Measurements from ENCODE around the gene BEAN1. TPM values are rescaled to one million over a fixed set of nuclear protein-coding genes. Genes with fewer than 3 reads are reported as not detected.

Gene BEAN1
- polyA plus RNA-seq, 1 donor: 1.5 TPM

DNA sequence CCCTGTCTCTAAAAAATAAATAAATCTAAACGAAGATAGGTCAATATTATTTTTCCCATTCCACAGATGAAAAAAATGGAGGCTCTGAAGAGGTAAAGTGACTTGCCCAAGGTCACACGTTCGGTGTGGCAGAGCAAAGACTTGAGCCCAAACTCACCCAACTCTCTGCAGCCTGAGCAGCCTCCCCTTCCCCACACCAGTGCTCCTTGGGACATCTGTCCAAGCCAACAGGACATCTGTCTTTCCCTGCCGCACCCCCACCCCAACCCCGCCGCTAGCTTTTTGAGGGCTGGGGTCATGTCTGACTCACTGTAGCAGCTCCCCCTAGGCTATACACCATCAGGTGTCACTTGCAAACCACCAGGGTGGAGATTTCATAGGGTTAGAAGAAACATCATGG lies 5.2 kb upstream of the BEAN1 start:
- Histone ChIP-seq H3K36me3 (ENCODE audit: control insufficient read depth, insufficient read depth, low read length) (no peaks in the 10 kb centered on the region), H3K4me3 (ENCODE audit: low read length) (no peak overlapping the region), H3K27me3 (ENCODE audit: control insufficient read depth, insufficient read depth, low read length) (peaks cover 53% of the 10 kb centered on the region), H3K27ac (ENCODE audit: low read length) (no peak overlapping the region), H3K4me1 (ENCODE audit: control insufficient read depth, insufficient read depth, low read length) (peaks cover 5% of the 10 kb centered on the region), H3K9me3 (ENCODE audit: control insufficient read depth, low read depth, low read length) (peaks cover 5% of the 10 kb centered on the region)
- no CpG with 5 or more reads among the region's 6 CpGs for WGBS (ENCODE audit: insufficient coverage, low lambda C conversion rate)
- no peak for DNase-seq

DNA sequence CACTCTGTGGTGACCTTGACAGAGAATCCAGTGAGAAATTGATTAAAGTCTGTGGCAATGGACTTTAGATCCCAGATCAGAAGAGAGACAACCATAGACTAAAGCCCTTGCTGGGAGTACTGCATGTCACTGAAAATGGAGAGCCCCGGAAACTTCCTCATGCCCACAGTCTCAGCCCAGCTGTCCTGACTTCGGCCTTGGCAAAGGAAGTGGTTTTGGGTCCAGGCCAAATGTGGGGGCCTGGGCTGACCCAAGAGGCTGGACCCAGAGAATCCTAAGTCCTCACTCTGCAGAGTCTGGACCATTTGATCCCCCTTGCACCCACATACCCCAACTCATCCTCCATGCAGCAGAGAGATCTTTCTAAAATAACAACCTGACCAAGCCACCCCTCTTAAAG lies 4.7 kb upstream of the BEAN1 start:
- peaks cover 5% of the 10 kb centered on the region for H3K9me3 ChIP-seq (ENCODE audit: control insufficient read depth, low read depth, low read length)
- no peak overlapping the region for H3K4me3 ChIP-seq (ENCODE audit: low read length)
- peaks cover 53% of the 10 kb centered on the region for H3K27me3 ChIP-seq (ENCODE audit: control insufficient read depth, insufficient read depth, low read length)
- H3K27ac ChIP-seq (ENCODE audit: low read length): no peak overlapping the region
- H3K4me1 ChIP-seq (ENCODE audit: control insufficient read depth, insufficient read depth, low read length): peaks cover 5% of the 10 kb centered on the region
- no CpG with 5 or more reads among the region's 2 CpGs for WGBS (ENCODE audit: insufficient coverage, low lambda C conversion rate)
- no peak for DNase-seq
- H3K36me3 ChIP-seq (ENCODE audit: control insufficient read depth, insufficient read depth, low read length): no peaks in the 10 kb centered on the region

DNA sequence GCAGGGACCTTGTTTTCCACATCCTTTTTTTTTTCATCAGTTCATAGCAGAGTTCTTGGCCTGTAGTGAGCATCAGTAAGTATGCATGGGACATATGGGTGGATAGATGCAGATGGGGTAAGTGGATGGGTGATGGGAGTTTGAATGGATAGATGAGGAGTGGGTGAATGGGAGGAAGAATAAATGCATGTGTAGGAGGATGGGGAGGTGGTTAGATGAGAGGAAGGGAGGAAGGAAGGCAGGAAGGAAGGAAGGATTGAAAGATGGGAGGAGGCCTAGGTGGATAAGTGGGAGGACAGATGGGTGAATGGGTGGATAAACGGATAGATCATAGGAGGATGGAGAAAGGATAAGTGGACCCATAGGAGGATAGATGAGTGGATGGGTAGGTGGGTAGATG lies 3.9 kb upstream of the BEAN1 start:
- H3K4me1 ChIP-seq (ENCODE audit: control insufficient read depth, insufficient read depth, low read length): peaks cover 8% of the 10 kb centered on the region
- H3K4me3 ChIP-seq (ENCODE audit: low read length): no peak overlapping the region
- 88% methylated on average over 1 of the region's 1 CpG for WGBS (ENCODE audit: insufficient coverage, low lambda C conversion rate)
- peaks cover 5% of the 10 kb centered on the region for H3K9me3 ChIP-seq (ENCODE audit: control insufficient read depth, low read depth, low read length)
- H3K27ac ChIP-seq (ENCODE audit: low read length): no peak overlapping the region
- no peaks in the 10 kb centered on the region for H3K36me3 ChIP-seq (ENCODE audit: control insufficient read depth, insufficient read depth, low read length)
- H3K27me3 ChIP-seq (ENCODE audit: control insufficient read depth, insufficient read depth, low read length): peaks cover 61% of the 10 kb centered on the region
- DNase-seq: no peak

DNA sequence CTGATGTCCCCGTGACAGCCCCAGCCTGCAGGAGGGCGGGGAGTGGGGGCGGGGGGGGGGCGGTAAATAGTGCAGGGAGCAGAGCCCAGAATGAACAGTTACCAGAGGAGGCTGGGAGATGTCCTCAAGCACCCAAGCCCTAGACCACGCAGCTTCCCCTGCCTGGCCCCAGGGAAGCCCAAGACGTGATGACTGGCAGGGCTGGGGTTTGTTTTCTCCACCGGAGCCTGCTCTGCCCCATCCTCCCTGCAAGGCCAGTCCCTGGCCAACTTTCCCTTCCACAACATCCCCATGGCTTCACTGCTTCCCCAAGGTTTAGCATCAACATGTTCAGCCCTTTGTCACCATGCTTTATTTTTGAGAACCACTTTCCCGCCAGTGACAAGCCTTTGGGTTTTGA lies 1.4 kb upstream of the BEAN1 start:
- Histone ChIP-seq H3K9me3 (ENCODE audit: control insufficient read depth, low read depth, low read length) (peaks cover 5% of the 10 kb centered on the region), H3K27me3 (ENCODE audit: control insufficient read depth, insufficient read depth, low read length) (peaks cover 75% of the 10 kb centered on the region), H3K4me1 (ENCODE audit: control insufficient read depth, insufficient read depth, low read length) (peaks cover 8% of the 10 kb centered on the region), H3K4me3 (ENCODE audit: low read length) (no peak overlapping the region), H3K27ac (ENCODE audit: low read length) (no peak overlapping the region), H3K36me3 (ENCODE audit: control insufficient read depth, insufficient read depth, low read length) (no peaks in the 10 kb centered on the region)
- DNase-seq: no peak
- no CpG with 5 or more reads among the region's 8 CpGs for WGBS (ENCODE audit: insufficient coverage, low lambda C conversion rate)

DNA sequence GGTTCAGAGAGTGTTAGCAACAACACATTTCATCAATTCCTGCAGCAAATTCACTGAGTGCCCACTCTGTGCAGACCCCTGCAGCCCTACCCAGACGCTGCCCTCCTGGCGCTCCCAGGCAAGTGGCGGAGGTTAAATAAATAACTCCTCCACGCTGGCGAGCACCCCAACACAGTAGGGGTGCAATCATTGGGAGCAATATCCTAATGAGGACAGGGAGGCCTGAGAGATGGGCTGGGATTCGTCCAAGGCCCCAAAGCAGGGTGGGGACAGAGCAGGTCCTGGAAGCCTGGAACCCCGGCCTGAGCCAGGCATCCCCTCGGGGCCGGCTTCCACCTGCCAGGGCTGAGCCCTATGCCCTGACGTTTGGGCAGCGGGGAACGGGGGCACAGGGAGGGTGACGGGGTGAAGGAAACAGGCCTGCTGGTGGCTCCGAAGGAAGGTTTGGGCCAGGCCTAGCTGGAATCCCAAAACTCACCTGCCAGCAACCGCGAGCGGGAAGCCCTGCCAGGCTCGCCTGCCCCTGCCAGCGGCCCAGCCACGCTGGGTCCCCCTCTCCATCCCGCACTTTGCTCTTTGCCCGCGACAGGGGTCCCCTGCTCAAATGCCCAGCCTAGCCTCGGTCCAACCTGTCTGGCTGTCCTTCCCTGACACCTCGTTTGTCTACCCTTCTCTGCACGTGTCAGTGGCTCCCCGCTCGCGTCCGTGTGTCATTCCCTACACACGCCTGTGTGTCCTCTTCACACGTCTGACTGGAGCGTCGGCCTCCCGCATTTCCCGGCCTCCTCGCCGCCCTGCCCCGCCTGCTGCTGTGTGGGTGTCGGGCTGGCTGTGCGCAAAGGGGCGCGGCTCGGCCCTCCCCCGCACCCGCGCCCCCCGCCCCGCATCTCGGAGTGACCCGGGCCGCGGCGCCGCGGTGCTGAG lies 721 bp upstream of the BEAN1 start:
- H3K27me3 ChIP-seq (ENCODE audit: control insufficient read depth, insufficient read depth, low read length): peaks cover 77% of the 10 kb centered on the region
- H3K9me3 ChIP-seq (ENCODE audit: control insufficient read depth, low read depth, low read length): peaks cover 5% of the 10 kb centered on the region
- peak in 1 of 2 donors; percentile 22 for DNase-seq
- H3K36me3 ChIP-seq (ENCODE audit: control insufficient read depth, insufficient read depth, low read length): no peaks in the 10 kb centered on the region
- H3K4me3 ChIP-seq (ENCODE audit: low read length): peak overlapping the region; percentile 6
- no CpG with 5 or more reads among the region's 56 CpGs for WGBS (ENCODE audit: insufficient coverage, low lambda C conversion rate)
- peaks cover 8% of the 10 kb centered on the region for H3K4me1 ChIP-seq (ENCODE audit: control insufficient read depth, insufficient read depth, low read length)
- no peak overlapping the region for H3K27ac ChIP-seq (ENCODE audit: low read length)

DNA sequence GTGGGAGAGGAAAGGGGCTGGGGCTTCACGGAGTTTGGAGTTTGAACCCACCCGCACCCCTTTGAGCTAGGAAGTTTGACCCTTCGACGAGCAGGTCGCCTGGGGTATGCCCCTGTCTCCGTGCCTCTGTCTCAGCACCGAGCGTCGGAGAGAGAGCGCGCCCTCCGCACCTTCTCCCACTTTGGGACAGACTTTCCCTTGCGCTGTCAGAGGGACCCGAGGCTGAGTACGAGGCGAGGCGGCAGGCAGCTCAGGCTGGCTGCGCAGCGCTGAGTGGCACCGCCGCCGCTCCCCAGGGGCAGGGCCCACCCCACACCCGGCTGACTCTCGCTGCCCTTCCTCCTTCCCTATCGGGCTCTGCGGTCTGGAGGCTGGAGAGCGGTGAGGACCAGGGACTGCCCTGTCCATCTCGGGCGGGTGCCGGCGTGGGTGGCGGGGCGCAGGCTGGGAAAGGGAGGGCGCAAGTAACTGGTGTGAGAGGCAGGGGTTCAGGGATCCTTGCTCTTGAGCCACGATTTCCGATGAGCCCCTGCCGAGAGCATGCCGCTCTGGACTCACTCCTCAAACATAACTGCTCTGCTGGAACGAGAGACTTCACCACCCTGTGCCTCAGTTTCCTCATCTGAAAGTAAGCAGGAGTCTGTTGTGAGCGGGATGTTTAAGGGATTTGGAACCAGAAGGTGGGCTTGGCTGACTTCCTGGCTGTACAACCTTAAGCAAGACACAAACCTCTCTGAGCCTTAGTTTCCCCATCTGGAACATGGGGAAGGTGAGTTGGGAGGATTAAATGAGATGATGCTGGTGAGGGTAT lies 981 bp downstream of the BEAN1 start:
- Histone ChIP-seq H3K27me3 (ENCODE audit: control insufficient read depth, insufficient read depth, low read length) (peaks cover 78% of the 10 kb centered on the region), H3K4me1 (ENCODE audit: control insufficient read depth, insufficient read depth, low read length) (peaks cover 8% of the 10 kb centered on the region), H3K9me3 (ENCODE audit: control insufficient read depth, low read depth, low read length) (peaks cover 5% of the 10 kb centered on the region), H3K27ac (ENCODE audit: low read length) (no peak overlapping the region), H3K36me3 (ENCODE audit: control insufficient read depth, insufficient read depth, low read length) (no peaks in the 10 kb centered on the region), H3K4me3 (ENCODE audit: low read length) (no peak overlapping the region)
- WGBS (ENCODE audit: insufficient coverage, low lambda C conversion rate): no CpG with 5 or more reads among the region's 40 CpGs
- DNase-seq: peak in 1 of 2 donors; percentile 29

DNA sequence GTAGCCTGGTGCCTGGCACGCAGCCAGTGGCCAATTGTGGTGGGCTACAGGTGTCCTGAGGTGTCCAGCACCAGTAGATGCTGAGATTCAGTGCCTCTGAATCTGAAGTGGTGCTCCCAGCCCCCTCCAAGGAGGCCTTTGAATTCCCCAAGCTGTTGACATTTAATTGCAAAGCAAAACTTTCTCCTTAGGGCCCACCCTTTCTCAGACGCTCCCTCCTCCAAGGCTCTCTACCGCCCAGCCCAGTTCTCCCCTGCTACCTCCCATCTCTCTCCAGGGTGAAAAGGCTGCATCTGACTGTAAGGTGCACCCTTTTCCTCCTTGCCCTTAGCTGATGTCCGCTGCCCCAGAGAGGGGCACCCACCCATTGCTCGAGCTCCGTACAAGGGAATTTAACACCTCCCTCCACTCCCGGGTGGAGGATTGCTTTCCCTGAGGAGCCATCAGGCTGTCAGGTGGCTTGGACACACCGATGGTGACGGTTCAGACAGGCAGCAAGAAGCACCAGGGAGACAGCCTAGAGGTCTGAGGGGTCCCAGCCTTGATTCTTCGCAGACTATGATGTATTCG lies 1.7 kb downstream of the BEAN1 start:
- H3K4me3 ChIP-seq (ENCODE audit: low read length): no peak overlapping the region
- no peaks in the 10 kb centered on the region for H3K36me3 ChIP-seq (ENCODE audit: control insufficient read depth, insufficient read depth, low read length)
- no peak for DNase-seq
- 40% methylated on average over 2 of the region's 11 CpGs for WGBS (ENCODE audit: insufficient coverage, low lambda C conversion rate)
- H3K27ac ChIP-seq (ENCODE audit: low read length): no peak overlapping the region
- H3K9me3 ChIP-seq (ENCODE audit: control insufficient read depth, low read depth, low read length): peaks cover 5% of the 10 kb centered on the region
- peaks cover 8% of the 10 kb centered on the region for H3K4me1 ChIP-seq (ENCODE audit: control insufficient read depth, insufficient read depth, low read length)
- peaks cover 80% of the 10 kb centered on the region for H3K27me3 ChIP-seq (ENCODE audit: control insufficient read depth, insufficient read depth, low read length)

DNA sequence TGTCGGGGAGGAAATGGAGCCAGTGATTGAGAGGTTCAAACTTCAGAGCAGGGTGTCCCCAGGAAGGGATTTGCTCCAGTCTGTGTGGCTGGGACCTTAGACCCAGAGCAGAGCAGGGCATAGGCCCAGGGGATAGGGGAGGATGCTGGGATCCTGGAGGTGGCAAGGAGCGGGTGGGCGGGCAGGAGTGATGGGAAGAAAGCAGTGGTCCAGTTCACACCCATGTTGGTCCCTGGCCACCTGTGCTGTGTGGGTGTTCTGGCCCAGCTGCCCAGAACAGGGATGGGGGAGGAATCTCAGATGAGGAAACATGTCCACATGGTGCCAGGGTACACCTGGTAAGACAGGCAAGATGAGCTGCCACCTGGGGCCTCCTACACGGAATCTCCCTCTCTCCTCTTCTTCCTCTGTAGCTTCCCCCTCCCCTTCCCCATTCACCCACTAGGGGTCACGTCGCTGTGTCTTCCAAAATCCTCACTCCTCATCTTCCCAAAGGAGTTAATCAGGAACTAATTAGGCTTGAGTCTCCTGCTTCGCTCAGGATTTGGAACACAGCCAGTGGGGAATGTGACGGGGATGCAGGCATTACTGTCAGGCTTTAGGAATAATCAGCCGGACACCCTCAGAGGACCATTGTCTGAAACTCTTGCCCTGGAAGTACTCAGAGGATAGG lies 2.3 kb downstream of the BEAN1 start:
- H3K27me3 ChIP-seq (ENCODE audit: control insufficient read depth, insufficient read depth, low read length): peaks cover 74% of the 10 kb centered on the region
- 0% methylated on average over 1 of the region's 9 CpGs for WGBS (ENCODE audit: insufficient coverage, low lambda C conversion rate)
- DNase-seq: no peak

DNA sequence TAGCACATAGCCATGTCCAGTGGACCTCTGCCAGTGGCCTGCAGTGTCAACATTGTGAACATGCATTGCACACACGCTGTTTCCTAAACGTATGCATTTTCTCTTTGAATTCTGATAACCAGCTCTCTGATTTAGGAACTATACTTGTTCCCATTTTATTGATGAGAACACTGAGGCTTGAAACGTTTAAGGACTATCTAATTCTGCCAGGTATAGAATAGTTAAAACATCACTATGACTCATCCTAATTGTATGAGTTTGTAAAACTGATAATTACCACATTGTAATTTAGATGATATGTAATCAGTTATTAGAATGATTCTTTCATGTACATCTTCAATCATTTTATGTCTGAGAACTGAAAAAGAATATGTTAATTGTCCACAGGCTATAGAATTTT lies 3.1 kb downstream of the BEAN1 start:
- Histone ChIP-seq H3K4me1 (ENCODE audit: control insufficient read depth, insufficient read depth, low read length) (peaks cover 8% of the 10 kb centered on the region), H3K36me3 (ENCODE audit: control insufficient read depth, insufficient read depth, low read length) (no peaks in the 10 kb centered on the region), H3K27ac (ENCODE audit: low read length) (no peak overlapping the region), H3K9me3 (ENCODE audit: control insufficient read depth, low read depth, low read length) (peaks cover 5% of the 10 kb centered on the region), H3K27me3 (ENCODE audit: control insufficient read depth, insufficient read depth, low read length) (peaks cover 67% of the 10 kb centered on the region), H3K4me3 (ENCODE audit: low read length) (no peak overlapping the region)
- DNase-seq: no peak
- 71% methylated on average over 3 of the region's 3 CpGs for WGBS (ENCODE audit: insufficient coverage, low lambda C conversion rate)

More for the DNA sequence above, 2.3 kb downstream of the BEAN1 start:
- Histone ChIP-seq H3K36me3 (ENCODE audit: control insufficient read depth, insufficient read depth, low read length) (no peaks in the 10 kb centered on the region), H3K4me3 (ENCODE audit: low read length) (no peak overlapping the region), H3K4me1 (ENCODE audit: control insufficient read depth, insufficient read depth, low read length) (peaks cover 8% of the 10 kb centered on the region), H3K9me3 (ENCODE audit: control insufficient read depth, low read depth, low read length) (peaks cover 5% of the 10 kb centered on the region), H3K27ac (ENCODE audit: low read length) (no peak overlapping the region)

DNA sequence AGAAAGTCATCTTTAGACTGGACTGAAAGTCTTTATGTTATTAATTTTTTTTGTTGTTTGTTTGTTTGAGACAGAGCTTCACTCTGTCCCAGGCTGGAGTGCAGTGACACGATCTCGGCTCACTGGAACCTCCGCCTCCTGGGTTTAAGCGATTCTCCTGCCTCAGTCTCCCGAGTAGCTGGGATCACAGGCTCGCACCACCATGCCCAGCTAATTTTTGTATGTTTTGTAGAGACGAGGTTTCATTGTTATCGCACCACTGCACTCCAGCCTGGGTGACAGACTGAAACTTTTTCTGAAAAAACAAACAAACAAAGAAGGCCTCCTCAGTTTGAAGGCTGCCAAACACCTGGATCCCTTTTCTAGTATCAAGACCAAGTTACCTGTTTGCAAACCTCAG lies 4.7 kb downstream of the BEAN1 start:
- Histone ChIP-seq H3K4me3 (ENCODE audit: low read length) (no peak overlapping the region), H3K27me3 (ENCODE audit: control insufficient read depth, insufficient read depth, low read length) (peaks cover 52% of the 10 kb centered on the region), H3K4me1 (ENCODE audit: control insufficient read depth, insufficient read depth, low read length) (peaks cover 4% of the 10 kb centered on the region), H3K9me3 (ENCODE audit: control insufficient read depth, low read depth, low read length) (no peaks in the 10 kb centered on the region), H3K36me3 (ENCODE audit: control insufficient read depth, insufficient read depth, low read length) (no peaks in the 10 kb centered on the region), H3K27ac (ENCODE audit: low read length) (no peak overlapping the region)
- no CpG with 5 or more reads among the region's 8 CpGs for WGBS (ENCODE audit: insufficient coverage, low lambda C conversion rate)
- no peak for DNase-seq

Measured in large intestine (tissue), 3 donors.